Spleen (tissue), 11 donors: ENCODE results near the gene SPR. TPM values are rescaled to one million over a fixed set of nuclear protein-coding genes. Genes with fewer than 3 reads are reported as not detected.
"Not testable (repeated sequence)": the region's sequence is repeated elsewhere in the genome, so short reads cannot be mapped to it uniquely, and the experiment has no call there.

ENCODE experiments used
- DNase-seq: peaks from one replicate; pipeline ENCODE4 v3.0.0-alpha.2; 2020
- H3K27ac ChIP-seq, 8 donors: fragments of 200-600 bp; sonication (generic) in 7 of 8; 1 replicate in 4 of 8; 2 replicates in 4 of 8; pipeline versions ENCODE4 v1.5.0 to v1.8.0; 2016 to 2021; ENCODE audit warnings: inconsistent platforms in 4 of 8, mild to moderate bottlenecking in 4 of 8, moderate library complexity in 1 of 8
- H3K27me3 ChIP-seq, 7 donors: fragments of 200-600 bp; sonication (generic) in 6 of 7; replicated peaks in 1 of 7; 1 replicate in 4 of 7; 2 replicates in 3 of 7; pipeline versions ENCODE4 v1.5.0 to v1.8.0; 2016 to 2021; ENCODE audit warnings: inconsistent platforms in 3 of 7, mild to moderate bottlenecking in 1 of 7
- H3K36me3 ChIP-seq, 6 donors: fragments of 200-600 bp; sonication (generic) in 5 of 6; 1 replicate in 4 of 6; 2 replicates in 2 of 6; pipeline versions ENCODE4 v1.5.0 to v1.8.0; 2016 to 2021; ENCODE audit warnings: inconsistent platforms in 2 of 6
- H3K4me1 ChIP-seq, 6 donors: fragments of 200-600 bp; sonication (generic) in 5 of 6; 1 replicate in 3 of 6; 2 replicates in 3 of 6; pipeline versions ENCODE4 v1.5.0 to v1.8.0; 2016 to 2021; ENCODE audit warnings: inconsistent platforms in 3 of 6
- H3K4me3 ChIP-seq, 8 donors: fragments of 200-600 bp; sonication (generic) in 7 of 8; 1 replicate in 4 of 8; 2 replicates in 4 of 8; pipeline versions ENCODE4 v1.5.0 to v1.8.0; 2016 to 2021; ENCODE audit warnings: inconsistent platforms in 4 of 8, mild to moderate bottlenecking in 4 of 8, moderate library complexity in 2 of 8
- H3K9me3 ChIP-seq, 8 donors: fragments of 200-600 bp; sonication (generic) in 7 of 8; 1 replicate in 4 of 8; 2 replicates in 4 of 8; pipeline versions ENCODE4 v1.5.0 to v1.8.0; 2016 to 2021; ENCODE audit warnings: inconsistent platforms in 4 of 8
- CTCF ChIP-seq, 11 experiments: fragments of 200-600 bp in 7 of 11; fragments of 450-650 bp in 4 of 11; sonication (generic) in 4 of 11; IDR thresholded peaks in 8 of 11; conservative IDR thresholded peaks in 3 of 11; 1 replicate in 7 of 11; 2 replicates in 4 of 11; pipeline versions ENCODE4 v1.4.0 to v1.8.0; 2016 to 2021; ENCODE audit warnings: antibody characterized with exemption in 11 of 11, inconsistent platforms in 4 of 11, mild to moderate bottlenecking in 1 of 11
- POLR2A ChIP-seq, 3 donors: fragments of 450-650 bp; IDR thresholded peaks; one replicate each; pipeline ENCODE4 v1.5.1; 2017; ENCODE audit warnings: antibody characterized with exemption in 3 of 3, mild to moderate bottlenecking in 1 of 3
- POLR2AphosphoS5 ChIP-seq, 3 donors: sonication (generic); formaldehyde crosslinking; IDR thresholded peaks; one replicate each; pipeline ENCODE4 v1.5.1; 2017; ENCODE audit warnings: antibody characterized with exemption in 3 of 3
- WGBS, 5 donors: extraction: QIAGEN DNeasy Blood & Tissue Kit in 3 of 5; methylation state at CpG; one replicate each; pipeline versions ENCODE4 v1.1.5 to v1.1.7; 2013 to 2018; 5-methylcytosine and 5-hydroxymethylcytosine counted together
- intact Hi-C: fragments of 100-400 bp; cut with DNase I; formaldehyde crosslinking; loops from one replicate; pipeline ENCODE4 v1.15.0; 2023; ENCODE audit warnings: low total_unique reads
- polyA plus RNA-seq, 3 donors: library from polyadenylated mRNA; stranded (reverse); fragments of 200-250 nt; gene quantifications; one replicate each; pipeline ENCODE4 v1.2.1, GENCODE V29; 2013
- total RNA-seq, 7 donors: library from RNA; depleted of rRNA in 3 of 7; stranded (reverse); fragments of >200 nt in 3 of 7; fragmentation: NEBNext Ultra II Directional in 4 of 7; extraction: Animal tissue kit (Norgen Biotek cat#: 25700) in 4 of 7; gene quantifications; one replicate each; pipeline versions ENCODE4 v1.1.0 to v1.2.1, GENCODE V29; 2016 to 2021
- donor health status: healthy with polysubstance abuse.
- donor health status: DM: no; HTN: no; CAD: no; lungs with moderate emphysema.
- donor health status: DM: no; HTN: no; CAD: no.
- donor health status: Bipolar disorder and iron deficiency.
- donor health status: healthy.
- donor health status: DM: no; HTN: no; CAD: no.
- donor health status: DM: yes; HTN: yes; CAD: no.

The SPR gene
- total and polyA plus RNA-seq, 10 donors: 3.9 to 22.6 (median 9.8) TPM

- Histone ChIP-seq H3K9me3 (no peaks in the 10 kb centered on the region), H3K27me3 (peaks cover 0 to 68% (median 11%) of the 10 kb centered on the region in 7 donors), H3K4me3 (no peak overlapping the region), H3K36me3 (no peaks in the 10 kb centered on the region), H3K4me1 (peaks cover 0 to 9% (median 0%) of the 10 kb centered on the region in 6 donors), H3K27ac (no peak overlapping the region)
- no peak for TF ChIP-seq POLR2AphosphoS5 (IDR thresholded peaks at IDR 0.05)
- no peak for TF ChIP-seq POLR2A (IDR thresholded peaks at IDR 0.05)
- no peak for TF ChIP-seq CTCF (IDR thresholded peaks at IDR 0.05 in 8 of 11, conservative IDR thresholded peaks at IDR 0.05 in 3 of 11)
- 69 to 80% (median 75%) methylated on average over 5 of the region's 5 CpGs for WGBS, 5 donors
- intact Hi-C loops: no loop called here
- no peak for DNase-seq
These were observed 13.1 kb downstream of the SPR start for GRCh38 chr2:72900191-72900825.

- intact Hi-C loops: no loop called here
- Histone ChIP-seq H3K27me3 (peaks cover 0 to 68% (median 8%) of the 10 kb centered on the region in 7 donors), H3K36me3 (no peaks in the 10 kb centered on the region), H3K9me3 (no peaks in the 10 kb centered on the region), H3K4me1 (no peaks in the 10 kb centered on the region), H3K27ac (no peak overlapping the region), H3K4me3 (no peak overlapping the region)
- 31 to 60% (median 53%) methylated on average over 3 of the region's 3 CpGs for WGBS, 5 donors
- no peak for TF ChIP-seq CTCF (IDR thresholded peaks at IDR 0.05 in 8 of 11, conservative IDR thresholded peaks at IDR 0.05 in 3 of 11)
- DNase-seq: no peak
These were observed 14.2 kb downstream of the SPR start for GRCh38 chr2:72901426-72901825.

- DNase-seq, intact Hi-C loops, H3K9me3 ChIP-seq, H3K36me3 ChIP-seq, H3K4me3 ChIP-seq, H3K4me1 ChIP-seq, H3K27ac ChIP-seq: not testable (repeated sequence)
- peaks cover 0 to 84% (median 55%) of the 10 kb centered on the region in 7 donors for H3K27me3 ChIP-seq
- 90 to 94% (median 91%) methylated on average over 13 of the region's 13 CpGs for WGBS, 5 donors
These were observed 20.2 kb downstream of the SPR start for GRCh38 chr2:72907369-72907768.

- H3K4me1 ChIP-seq: no peaks in the 10 kb centered on the region
- no peak overlapping the region for H3K27ac ChIP-seq
- intact Hi-C loops: no loop called here
- H3K4me3 ChIP-seq: no peak overlapping the region
- no peaks in the 10 kb centered on the region for H3K9me3 ChIP-seq
- H3K36me3 ChIP-seq: no peaks in the 10 kb centered on the region
- peaks cover 0 to 88% (median 69%) of the 10 kb centered on the region in 7 donors for H3K27me3 ChIP-seq
- 77 to 87% (median 85%) methylated on average over 3 of the region's 3 CpGs for WGBS, 5 donors
- DNase-seq: no peak
- no peak for TF ChIP-seq POLR2AphosphoS5 (IDR thresholded peaks at IDR 0.05)
- TF ChIP-seq CTCF (IDR thresholded peaks at IDR 0.05 in 8 of 11, conservative IDR thresholded peaks at IDR 0.05 in 3 of 11): no peak
- TF ChIP-seq POLR2A (IDR thresholded peaks at IDR 0.05): no peak
These were observed 21.5 kb downstream of the SPR start for GRCh38 chr2:72908741-72909140.
